ENCODE data around the gene ASIP. TPM values are rescaled to one million over a fixed set of nuclear protein-coding genes. Genes with fewer than 3 reads are reported as not detected.

Gene ASIP
- total and polyA plus RNA-seq, 2 of the 13 experiments (the other 11 are each of a cell fraction or from before 2014, with no cell fraction given): not detected

DNA sequence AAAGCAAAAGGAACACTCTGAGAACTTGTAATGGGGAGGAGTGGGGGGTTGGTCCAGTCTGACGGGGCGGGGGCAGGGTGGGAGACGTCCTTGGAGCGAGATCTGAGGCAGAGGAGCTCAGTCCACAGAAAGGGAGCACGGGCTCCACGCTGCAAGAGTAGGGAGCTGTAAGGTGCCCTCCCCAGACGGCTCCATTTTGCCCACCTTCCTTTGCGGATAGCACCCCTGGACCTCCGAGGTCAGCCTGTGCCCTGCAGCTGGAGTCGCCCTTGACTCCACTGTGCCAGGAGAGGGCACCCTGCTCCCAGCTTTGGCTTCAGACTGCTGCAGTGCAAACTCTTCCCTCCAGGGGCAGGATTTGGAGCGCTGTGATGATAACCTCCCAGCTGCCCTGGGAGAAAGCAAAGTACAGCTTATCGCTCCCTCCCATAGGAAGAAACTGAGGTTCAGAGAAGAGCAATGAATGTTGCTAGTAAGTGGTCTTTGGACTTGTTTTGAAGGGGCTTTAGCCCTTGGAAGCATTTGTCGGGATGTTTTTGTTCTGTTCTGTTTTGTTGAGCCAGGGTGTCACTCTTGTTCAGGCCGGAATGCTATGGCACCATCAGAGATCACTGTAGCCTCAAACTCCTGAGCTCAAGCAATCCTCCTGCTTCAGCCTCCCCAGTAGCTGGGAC is 71.5 kb downstream of the ASIP start (continued):
- TF ChIP-seq, protein P1, sequence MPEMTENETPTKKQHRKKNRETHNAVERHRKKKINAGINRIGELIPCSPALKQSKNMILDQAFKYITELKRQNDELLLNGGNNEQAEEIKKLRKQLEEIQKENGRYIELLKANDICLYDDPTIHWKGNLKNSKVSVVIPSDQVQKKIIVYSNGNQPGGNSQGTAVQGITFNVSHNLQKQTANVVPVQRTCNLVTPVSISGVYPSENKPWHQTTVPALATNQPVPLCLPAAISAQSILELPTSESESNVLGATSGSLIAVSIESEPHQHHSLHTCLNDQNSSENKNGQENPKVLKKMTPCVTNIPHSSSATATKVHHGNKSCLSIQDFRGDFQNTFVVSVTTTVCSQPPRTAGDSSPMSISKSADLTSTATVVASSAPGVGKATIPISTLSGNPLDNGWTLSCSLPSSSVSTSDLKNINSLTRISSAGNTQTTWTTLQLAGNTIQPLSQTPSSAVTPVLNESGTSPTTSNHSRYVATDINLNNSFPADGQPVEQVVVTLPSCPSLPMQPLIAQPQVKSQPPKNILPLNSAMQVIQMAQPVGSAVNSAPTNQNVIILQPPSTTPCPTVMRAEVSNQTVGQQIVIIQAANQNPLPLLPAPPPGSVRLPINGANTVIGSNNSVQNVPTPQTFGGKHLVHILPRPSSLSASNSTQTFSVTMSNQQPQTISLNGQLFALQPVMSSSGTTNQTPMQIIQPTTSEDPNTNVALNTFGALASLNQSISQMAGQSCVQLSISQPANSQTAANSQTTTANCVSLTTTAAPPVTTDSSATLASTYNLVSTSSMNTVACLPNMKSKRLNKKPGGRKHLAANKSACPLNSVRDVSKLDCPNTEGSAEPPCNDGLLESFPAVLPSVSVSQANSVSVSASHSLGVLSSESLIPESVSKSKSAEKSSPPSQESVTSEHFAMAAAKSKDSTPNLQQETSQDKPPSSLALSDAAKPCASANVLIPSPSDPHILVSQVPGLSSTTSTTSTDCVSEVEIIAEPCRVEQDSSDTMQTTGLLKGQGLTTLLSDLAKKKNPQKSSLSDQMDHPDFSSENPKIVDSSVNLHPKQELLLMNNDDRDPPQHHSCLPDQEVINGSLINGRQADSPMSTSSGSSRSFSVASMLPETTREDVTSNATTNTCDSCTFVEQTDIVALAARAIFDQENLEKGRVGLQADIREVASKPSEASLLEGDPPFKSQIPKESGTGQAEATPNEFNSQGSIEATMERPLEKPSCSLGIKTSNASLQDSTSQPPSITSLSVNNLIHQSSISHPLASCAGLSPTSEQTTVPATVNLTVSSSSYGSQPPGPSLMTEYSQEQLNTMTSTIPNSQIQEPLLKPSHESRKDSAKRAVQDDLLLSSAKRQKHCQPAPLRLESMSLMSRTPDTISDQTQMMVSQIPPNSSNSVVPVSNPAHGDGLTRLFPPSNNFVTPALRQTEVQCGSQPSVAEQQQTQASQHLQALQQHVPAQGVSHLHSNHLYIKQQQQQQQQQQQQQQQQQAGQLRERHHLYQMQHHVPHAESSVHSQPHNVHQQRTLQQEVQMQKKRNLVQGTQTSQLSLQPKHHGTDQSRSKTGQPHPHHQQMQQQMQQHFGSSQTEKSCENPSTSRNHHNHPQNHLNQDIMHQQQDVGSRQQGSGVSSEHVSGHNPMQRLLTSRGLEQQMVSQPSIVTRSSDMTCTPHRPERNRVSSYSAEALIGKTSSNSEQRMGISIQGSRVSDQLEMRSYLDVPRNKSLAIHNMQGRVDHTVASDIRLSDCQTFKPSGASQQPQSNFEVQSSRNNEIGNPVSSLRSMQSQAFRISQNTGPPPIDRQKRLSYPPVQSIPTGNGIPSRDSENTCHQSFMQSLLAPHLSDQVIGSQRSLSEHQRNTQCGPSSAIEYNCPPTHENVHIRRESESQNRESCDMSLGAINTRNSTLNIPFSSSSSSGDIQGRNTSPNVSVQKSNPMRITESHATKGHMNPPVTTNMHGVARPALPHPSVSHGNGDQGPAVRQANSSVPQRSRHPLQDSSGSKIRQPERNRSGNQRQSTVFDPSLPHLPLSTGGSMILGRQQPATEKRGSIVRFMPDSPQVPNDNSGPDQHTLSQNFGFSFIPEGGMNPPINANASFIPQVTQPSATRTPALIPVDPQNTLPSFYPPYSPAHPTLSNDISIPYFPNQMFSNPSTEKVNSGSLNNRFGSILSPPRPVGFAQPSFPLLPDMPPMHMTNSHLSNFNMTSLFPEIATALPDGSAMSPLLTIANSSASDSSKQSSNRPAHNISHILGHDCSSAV (CRISPR knock-in tag; IDR thresholded peaks at IDR 0.05; ENCODE audit: borderline replicate concordance): 0 out of 2 replicates have a peak, but pooled peaks have one; percentile 44
- TF ChIP-seq SYNCRIP (IDR thresholded peaks at IDR 0.05; ENCODE audit: insufficient read depth, low read depth, low read length) (no peak), GATAD2A (CRISPR knock-in tag; IDR thresholded peaks at IDR 0.05) (peak; percentile 91), ZNF572 (CRISPR knock-in tag; IDR thresholded peaks at IDR 0.05) (0 out of 2 replicates have a peak, but pooled peaks have one; percentile 51), ZNF34 (CRISPR knock-in tag; IDR thresholded peaks at IDR 0.05; ENCODE audit: borderline replicate concordance) (peak; percentile 89; the same call in 1 of the 2 replicates), ETV5 (CRISPR knock-in tag; IDR thresholded peaks at IDR 0.05; ENCODE audit: borderline replicate concordance) (peak; percentile 75; the same call in 1 of the 2 replicates), ZNF382 (CRISPR knock-in tag; IDR thresholded peaks at IDR 0.05; ENCODE audit: borderline replicate concordance) (no peak), PLRG1 (conservative IDR thresholded peaks at IDR 0.05) (no peak), NAIF1 (CRISPR knock-in tag; IDR thresholded peaks at IDR 0.05; ENCODE audit: borderline replicate concordance) (no peak)
- TF ChIP-seq, protein P2, sequence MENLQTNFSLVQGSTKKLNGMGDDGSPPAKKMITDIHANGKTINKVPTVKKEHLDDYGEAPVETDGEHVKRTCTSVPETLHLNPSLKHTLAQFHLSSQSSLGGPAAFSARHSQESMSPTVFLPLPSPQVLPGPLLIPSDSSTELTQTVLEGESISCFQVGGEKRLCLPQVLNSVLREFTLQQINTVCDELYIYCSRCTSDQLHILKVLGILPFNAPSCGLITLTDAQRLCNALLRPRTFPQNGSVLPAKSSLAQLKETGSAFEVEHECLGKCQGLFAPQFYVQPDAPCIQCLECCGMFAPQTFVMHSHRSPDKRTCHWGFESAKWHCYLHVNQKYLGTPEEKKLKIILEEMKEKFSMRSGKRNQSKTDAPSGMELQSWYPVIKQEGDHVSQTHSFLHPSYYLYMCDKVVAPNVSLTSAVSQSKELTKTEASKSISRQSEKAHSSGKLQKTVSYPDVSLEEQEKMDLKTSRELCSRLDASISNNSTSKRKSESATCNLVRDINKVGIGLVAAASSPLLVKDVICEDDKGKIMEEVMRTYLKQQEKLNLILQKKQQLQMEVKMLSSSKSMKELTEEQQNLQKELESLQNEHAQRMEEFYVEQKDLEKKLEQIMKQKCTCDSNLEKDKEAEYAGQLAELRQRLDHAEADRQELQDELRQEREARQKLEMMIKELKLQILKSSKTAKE (CRISPR knock-in tag; IDR thresholded peaks at IDR 0.05; ENCODE audit: borderline replicate concordance): no peak
- TF ChIP-seq, protein P3, sequence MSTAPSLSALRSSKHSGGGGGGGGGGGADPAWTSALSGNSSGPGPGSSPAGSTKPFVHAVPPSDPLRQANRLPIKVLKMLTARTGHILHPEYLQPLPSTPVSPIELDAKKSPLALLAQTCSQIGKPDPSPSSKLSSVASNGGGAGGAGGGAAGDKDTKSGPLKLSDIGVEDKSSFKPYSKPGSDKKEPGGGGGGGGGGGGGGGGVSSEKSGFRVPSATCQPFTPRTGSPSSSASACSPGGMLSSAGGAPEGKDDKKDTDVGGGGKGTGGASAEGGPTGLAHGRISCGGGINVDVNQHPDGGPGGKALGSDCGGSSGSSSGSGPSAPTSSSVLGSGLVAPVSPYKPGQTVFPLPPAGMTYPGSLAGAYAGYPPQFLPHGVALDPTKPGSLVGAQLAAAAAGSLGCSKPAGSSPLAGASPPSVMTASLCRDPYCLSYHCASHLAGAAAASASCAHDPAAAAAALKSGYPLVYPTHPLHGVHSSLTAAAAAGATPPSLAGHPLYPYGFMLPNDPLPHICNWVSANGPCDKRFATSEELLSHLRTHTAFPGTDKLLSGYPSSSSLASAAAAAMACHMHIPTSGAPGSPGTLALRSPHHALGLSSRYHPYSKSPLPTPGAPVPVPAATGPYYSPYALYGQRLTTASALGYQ (CRISPR knock-in tag; IDR thresholded peaks at IDR 0.05): 0 out of 2 replicates have a peak, but pooled peaks have one; percentile 28
- TF ChIP-seq, protein P4, sequence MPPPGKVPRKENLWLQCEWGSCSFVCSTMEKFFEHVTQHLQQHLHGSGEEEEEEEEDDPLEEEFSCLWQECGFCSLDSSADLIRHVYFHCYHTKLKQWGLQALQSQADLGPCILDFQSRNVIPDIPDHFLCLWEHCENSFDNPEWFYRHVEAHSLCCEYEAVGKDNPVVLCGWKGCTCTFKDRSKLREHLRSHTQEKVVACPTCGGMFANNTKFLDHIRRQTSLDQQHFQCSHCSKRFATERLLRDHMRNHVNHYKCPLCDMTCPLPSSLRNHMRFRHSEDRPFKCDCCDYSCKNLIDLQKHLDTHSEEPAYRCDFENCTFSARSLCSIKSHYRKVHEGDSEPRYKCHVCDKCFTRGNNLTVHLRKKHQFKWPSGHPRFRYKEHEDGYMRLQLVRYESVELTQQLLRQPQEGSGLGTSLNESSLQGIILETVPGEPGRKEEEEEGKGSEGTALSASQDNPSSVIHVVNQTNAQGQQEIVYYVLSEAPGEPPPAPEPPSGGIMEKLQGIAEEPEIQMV (CRISPR knock-in tag; IDR thresholded peaks at IDR 0.05; ENCODE audit: low read depth): peak; percentile 90
- TF ChIP-seq, protein P5, sequence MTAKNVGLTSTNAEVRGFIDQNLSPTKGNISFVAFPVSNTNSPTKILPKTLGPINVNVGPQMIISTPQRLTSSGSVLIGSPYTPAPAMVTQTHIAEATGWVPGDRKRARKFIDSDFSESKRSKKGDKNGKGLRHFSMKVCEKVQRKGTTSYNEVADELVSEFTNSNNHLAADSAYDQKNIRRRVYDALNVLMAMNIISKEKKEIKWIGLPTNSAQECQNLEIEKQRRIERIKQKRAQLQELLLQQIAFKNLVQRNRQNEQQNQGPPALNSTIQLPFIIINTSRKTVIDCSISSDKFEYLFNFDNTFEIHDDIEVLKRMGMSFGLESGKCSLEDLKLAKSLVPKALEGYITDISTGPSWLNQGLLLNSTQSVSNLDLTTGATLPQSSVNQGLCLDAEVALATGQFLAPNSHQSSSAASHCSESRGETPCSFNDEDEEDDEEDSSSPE (CRISPR knock-in tag; IDR thresholded peaks at IDR 0.05): peak; percentile 72; the same call in 1 of the 2 replicates

Data from HepG2 (cell line).